ENCODE data around the gene TBCC. TPM values are rescaled to one million over a fixed set of nuclear protein-coding genes. Genes with fewer than 3 reads are reported as not detected.

The TBCC gene
- total and polyA plus RNA-seq, 2 of the 13 experiments (the other 11 are each of a cell fraction or from before 2014, with no cell fraction given) = 14.8 to 36.1 TPM

DNA sequence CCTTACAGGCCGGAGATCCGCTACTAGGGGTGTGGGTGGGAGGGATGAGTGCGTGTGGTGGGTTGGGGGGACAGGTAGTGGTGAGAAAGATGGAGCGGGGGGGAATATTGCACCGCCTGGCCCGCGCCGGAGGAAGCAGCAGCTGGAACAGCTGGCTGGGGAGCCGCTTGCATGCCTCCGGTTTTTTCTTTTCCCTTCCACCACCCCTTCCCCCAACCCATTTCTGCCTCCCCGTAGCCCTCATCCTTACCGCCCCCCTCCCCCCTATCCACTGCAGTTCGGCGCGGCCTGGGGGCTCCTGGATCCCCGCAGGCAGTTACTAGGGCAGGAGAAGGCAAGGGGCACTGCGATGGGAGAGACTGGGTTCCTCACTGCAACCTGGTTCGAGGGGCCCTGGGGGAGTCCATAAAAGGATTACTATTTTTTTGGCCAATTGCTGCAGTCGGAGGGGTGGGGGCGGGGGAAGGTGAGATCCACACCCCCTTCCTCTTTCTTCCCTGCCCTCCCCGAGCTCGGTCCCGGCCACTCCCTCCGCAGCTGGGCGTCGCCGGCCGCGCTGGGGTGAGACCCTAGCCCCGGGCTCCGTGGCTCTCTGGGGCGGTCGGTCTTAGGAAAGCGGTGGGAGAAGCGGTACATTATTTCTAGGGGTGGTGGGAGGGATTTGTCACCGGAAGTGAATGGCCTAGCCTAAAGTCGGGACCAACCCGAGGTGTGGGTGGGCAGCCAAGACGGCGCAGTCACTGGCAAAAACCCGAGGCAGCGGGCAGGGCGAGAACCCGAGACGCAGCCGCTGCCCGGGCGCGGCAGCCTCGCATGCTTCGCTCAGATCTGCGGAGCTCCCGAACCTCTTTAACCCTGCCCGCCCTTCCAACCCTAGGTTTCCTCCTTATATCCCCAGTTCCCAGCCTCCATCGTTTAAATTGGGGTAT is 824 bp upstream of the TBCC start (continued):
- TF ChIP-seq ZFP90 (CRISPR knock-in tag; IDR thresholded peaks at IDR 0.05; ENCODE audit: borderline replicate concordance) (peak; percentile 48; the same call in 1 of the 2 replicates), ZSCAN29 (CRISPR knock-in tag; conservative IDR thresholded peaks at IDR 0.05) (peak; percentile 92), SP4 (CRISPR knock-in tag; IDR thresholded peaks at IDR 0.05) (peak; percentile 57), REPIN1 (CRISPR knock-in tag; IDR thresholded peaks at IDR 0.05; ENCODE audit: borderline replicate concordance, low read depth) (peak; percentile 76; the same call in 1 of the 2 replicates), ZFP37 (CRISPR knock-in tag; IDR thresholded peaks at IDR 0.05; ENCODE audit: borderline replicate concordance) (peak; percentile 36; the same call in 1 of the 2 replicates), SNAI1 (CRISPR knock-in tag; IDR thresholded peaks at IDR 0.05; ENCODE audit: borderline replicate concordance) (0 out of 2 replicates have a peak, but pooled peaks have one; percentile 25), GABPB1 (CRISPR knock-in tag; IDR thresholded peaks at IDR 0.05) (peak; percentile 95), TGIF2 (CRISPR knock-in tag; IDR thresholded peaks at IDR 0.05) (peak; percentile 87; the same call in 1 of the 2 replicates), ATAD3A (CRISPR knock-in tag; IDR thresholded peaks at IDR 0.05) (no peak), ATF1 (CRISPR knock-in tag; IDR thresholded peaks at IDR 0.05) (peak; percentile 62; the same call in 1 of the 2 replicates)
- TF ChIP-seq, protein P1, sequence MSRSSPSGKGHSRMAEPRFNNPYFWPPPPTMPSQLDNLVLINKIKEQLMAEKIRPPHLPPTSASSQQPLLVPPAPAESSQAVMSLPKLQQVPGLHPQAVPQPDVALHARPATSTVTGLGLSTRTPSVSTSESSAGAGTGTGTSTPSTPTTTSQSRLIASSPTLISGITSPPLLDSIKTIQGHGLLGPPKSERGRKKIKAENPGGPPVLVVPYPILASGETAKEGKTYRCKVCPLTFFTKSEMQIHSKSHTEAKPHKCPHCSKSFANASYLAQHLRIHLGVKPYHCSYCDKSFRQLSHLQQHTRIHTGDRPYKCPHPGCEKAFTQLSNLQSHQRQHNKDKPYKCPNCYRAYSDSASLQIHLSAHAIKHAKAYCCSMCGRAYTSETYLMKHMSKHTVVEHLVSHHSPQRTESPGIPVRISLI (CRISPR knock-in tag; IDR thresholded peaks at IDR 0.05; ENCODE audit: borderline replicate concordance) = peak; percentile 69
- TF ChIP-seq, protein P2, sequence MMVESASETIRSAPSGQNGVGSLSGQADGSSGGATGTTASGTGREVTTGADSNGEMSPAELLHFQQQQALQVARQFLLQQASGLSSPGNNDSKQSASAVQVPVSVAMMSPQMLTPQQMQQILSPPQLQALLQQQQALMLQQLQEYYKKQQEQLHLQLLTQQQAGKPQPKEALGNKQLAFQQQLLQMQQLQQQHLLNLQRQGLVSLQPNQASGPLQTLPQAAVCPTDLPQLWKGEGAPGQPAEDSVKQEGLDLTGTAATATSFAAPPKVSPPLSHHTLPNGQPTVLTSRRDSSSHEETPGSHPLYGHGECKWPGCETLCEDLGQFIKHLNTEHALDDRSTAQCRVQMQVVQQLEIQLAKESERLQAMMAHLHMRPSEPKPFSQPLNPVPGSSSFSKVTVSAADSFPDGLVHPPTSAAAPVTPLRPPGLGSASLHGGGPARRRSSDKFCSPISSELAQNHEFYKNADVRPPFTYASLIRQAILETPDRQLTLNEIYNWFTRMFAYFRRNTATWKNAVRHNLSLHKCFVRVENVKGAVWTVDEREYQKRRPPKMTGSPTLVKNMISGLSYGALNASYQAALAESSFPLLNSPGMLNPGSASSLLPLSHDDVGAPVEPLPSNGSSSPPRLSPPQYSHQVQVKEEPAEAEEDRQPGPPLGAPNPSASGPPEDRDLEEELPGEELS (CRISPR knock-in tag; IDR thresholded peaks at IDR 0.05) = 0 out of 2 replicates have a peak, but pooled peaks have one; percentile 11
- TF ChIP-seq, protein P3, sequence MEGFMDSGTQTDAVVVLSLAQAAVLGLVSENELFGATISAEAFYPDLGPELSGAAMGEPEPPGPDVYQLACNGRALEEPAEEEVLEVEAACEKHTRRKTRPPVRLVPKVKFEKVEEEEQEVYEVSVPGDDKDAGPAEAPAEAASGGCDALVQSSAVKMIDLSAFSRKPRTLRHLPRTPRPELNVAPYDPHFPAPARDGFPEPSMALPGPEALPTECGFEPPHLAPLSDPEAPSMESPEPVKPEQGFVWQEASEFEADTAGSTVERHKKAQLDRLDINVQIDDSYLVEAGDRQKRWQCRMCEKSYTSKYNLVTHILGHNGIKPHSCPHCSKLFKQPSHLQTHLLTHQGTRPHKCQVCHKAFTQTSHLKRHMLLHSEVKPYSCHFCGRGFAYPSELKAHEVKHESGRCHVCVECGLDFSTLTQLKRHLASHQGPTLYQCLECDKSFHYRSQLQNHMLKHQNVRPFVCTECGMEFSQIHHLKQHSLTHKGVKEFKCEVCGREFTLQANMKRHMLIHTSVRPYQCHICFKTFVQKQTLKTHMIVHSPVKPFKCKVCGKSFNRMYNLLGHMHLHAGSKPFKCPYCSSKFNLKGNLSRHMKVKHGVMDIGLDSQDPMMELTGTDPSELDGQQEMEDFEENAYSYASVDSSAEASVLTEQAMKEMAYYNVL (CRISPR knock-in tag; IDR thresholded peaks at IDR 0.05; ENCODE audit: borderline replicate concordance) = peak; percentile 41
- TF ChIP-seq, protein P4, sequence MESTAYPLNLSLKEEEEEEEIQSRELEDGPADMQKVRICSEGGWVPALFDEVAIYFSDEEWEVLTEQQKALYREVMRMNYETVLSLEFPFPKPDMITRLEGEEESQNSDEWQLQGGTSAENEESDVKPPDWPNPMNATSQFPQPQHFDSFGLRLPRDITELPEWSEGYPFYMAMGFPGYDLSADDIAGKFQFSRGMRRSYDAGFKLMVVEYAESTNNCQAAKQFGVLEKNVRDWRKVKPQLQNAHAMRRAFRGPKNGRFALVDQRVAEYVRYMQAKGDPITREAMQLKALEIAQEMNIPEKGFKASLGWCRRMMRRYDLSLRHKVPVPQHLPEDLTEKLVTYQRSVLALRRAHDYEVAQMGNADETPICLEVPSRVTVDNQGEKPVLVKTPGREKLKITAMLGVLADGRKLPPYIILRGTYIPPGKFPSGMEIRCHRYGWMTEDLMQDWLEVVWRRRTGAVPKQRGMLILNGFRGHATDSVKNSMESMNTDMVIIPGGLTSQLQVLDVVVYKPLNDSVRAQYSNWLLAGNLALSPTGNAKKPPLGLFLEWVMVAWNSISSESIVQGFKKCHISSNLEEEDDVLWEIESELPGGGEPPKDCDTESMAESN (CRISPR knock-in tag; conservative IDR thresholded peaks at IDR 0.05) = peak; percentile 45
- TF ChIP-seq, protein P5, sequence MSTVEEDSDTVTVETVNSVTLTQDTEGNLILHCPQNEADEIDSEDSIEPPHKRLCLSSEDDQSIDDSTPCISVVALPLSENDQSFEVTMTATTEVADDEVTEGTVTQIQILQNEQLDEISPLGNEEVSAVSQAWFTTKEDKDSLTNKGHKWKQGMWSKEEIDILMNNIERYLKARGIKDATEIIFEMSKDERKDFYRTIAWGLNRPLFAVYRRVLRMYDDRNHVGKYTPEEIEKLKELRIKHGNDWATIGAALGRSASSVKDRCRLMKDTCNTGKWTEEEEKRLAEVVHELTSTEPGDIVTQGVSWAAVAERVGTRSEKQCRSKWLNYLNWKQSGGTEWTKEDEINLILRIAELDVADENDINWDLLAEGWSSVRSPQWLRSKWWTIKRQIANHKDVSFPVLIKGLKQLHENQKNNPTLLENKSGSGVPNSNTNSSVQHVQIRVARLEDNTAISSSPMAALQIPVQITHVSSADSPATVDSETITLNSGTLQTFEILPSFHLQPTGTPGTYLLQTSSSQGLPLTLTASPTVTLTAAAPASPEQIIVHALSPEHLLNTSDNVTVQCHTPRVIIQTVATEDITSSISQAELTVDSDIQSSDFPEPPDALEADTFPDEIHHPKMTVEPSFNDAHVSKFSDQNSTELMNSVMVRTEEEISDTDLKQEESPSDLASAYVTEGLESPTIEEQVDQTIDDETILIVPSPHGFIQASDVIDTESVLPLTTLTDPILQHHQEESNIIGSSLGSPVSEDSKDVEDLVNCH (CRISPR knock-in tag; IDR thresholded peaks at IDR 0.05) = 0 out of 2 replicates have a peak, but pooled peaks have one; percentile 85
